Keratinocyte (primary cell): ENCODE data around the gene PDE9A. TPM values are rescaled to one million over a fixed set of nuclear protein-coding genes. Genes with fewer than 3 reads are reported as not detected.

Experiments
- DNase-seq: peaks from one replicate; pipeline ENCODE4 v3.0.0-alpha.2; 2011; ENCODE audit warnings: low read depth, missing footprints, low spot score
- FAIRE-seq: peaks from 2 replicates; lab custom pipeline; 2011; peaks lifted over from hg19 to GRCh38; lab: Jason Lieb, UNC
- H2AFZ ChIP-seq: 2 replicates; pipeline ENCODE4 v1.6.0; 2012; ENCODE audit warnings: low read length, control low read depth, inconsistent platforms; ENCODE audit not compliant: control insufficient read depth
- H3K27ac ChIP-seq: 2 replicates; pipeline ENCODE4 v1.5.1; 2011; ENCODE audit warnings: low read length; ENCODE audit not compliant: control insufficient read depth, insufficient read depth
- H3K27me3 ChIP-seq: 3 replicates; pipeline ENCODE4 v1.6.0; 2011; ENCODE audit warnings: low read length; ENCODE audit not compliant: control insufficient read depth, insufficient read depth; ENCODE audit errors: extremely low read depth
- H3K36me3 ChIP-seq, 2 experiments: 2 replicates in 1 of 2; 3 replicates in 1 of 2; pipeline ENCODE4 v1.5.1; 2011; ENCODE audit warnings: low read length in 2 of 2, mild to moderate bottlenecking in 1 of 2; ENCODE audit not compliant: control insufficient read depth in 2 of 2, insufficient read depth in 2 of 2; ENCODE audit errors: extremely low read depth in 1 of 2
- H3K4me1 ChIP-seq: 3 replicates; pipeline ENCODE4 v1.5.1; 2011; ENCODE audit warnings: low read length; ENCODE audit not compliant: control insufficient read depth, insufficient read depth; ENCODE audit errors: extremely low read depth
- H3K4me2 ChIP-seq: 3 replicates; pipeline ENCODE4 v1.6.0; 2011; ENCODE audit warnings: low read depth, low read length; ENCODE audit not compliant: control insufficient read depth, insufficient read depth; ENCODE audit errors: extremely low read depth
- H3K4me3 ChIP-seq, 3 experiments: fragments of 200-600 bp in 1 of 3; sonication (generic) in 1 of 3; 2 replicates in 2 of 3; 3 replicates in 1 of 3; pipeline ENCODE4 v1.5.1; 2011 to 2016; ENCODE audit warnings: low read length in 3 of 3, mild to moderate bottlenecking in 3 of 3, control low read depth in 2 of 3, inconsistent platforms in 1 of 3, low read depth in 1 of 3, mixed read lengths in 1 of 3, mixed run types in 1 of 3, moderate library complexity in 1 of 3; ENCODE audit not compliant: control insufficient read depth in 2 of 3, insufficient read depth in 2 of 3; ENCODE audit errors: extremely low read depth in 1 of 3
- H3K79me2 ChIP-seq: 2 replicates; pipeline ENCODE4 v1.6.0; 2012; ENCODE audit warnings: low read length; ENCODE audit not compliant: control insufficient read depth, insufficient read depth
- H3K9ac ChIP-seq: 3 replicates; pipeline ENCODE4 v1.6.0; 2011; ENCODE audit warnings: low read length; ENCODE audit not compliant: control insufficient read depth, insufficient read depth; ENCODE audit errors: extremely low read depth
- H3K9me1 ChIP-seq: 3 replicates; pipeline ENCODE4 v1.6.0; 2011; ENCODE audit warnings: low read length; ENCODE audit not compliant: control insufficient read depth, insufficient read depth; ENCODE audit errors: extremely low read depth
- H3K9me3 ChIP-seq: 2 replicates; pipeline ENCODE4 v1.5.1; 2012; ENCODE audit warnings: low read depth, low read length; ENCODE audit not compliant: control insufficient read depth
- H4K20me1 ChIP-seq: 3 replicates; pipeline ENCODE4 v1.6.0; 2011; ENCODE audit warnings: low read length; ENCODE audit not compliant: control insufficient read depth, insufficient read depth; ENCODE audit errors: extremely low read depth
- CTCF ChIP-seq, 3 experiments: IDR thresholded peaks in 1 of 3; conservative IDR thresholded peaks in 1 of 3; optimal IDR thresholded peaks in 1 of 3; 2 replicates in 2 of 3; 3 replicates in 1 of 3; pipeline versions ENCODE3 to v1.5.1; 2011; ENCODE audit warnings: low read length in 3 of 3, mild to moderate bottlenecking in 3 of 3, moderate library complexity in 2 of 3, control low read depth in 1 of 3, inconsistent platforms in 1 of 3; ENCODE audit not compliant: insufficient read depth in 2 of 3; ENCODE audit errors: extremely low read depth in 1 of 3
- EZH2 ChIP-seq: IDR thresholded peaks from one replicate; pipeline ENCODE4 v1.6.1; 2012; ENCODE audit warnings: inconsistent platforms, mild to moderate bottlenecking, low read length, moderate library complexity
- dilution Hi-C: fragments of 300-500 bp; cut with MboI; formaldehyde crosslinking; loops from one replicate; pipeline ENCODE4 v1.7.0; 2020; ENCODE audit warnings: low sequenced_read_pairs; ENCODE audit not compliant: extremely low pct_ligation_motif_present
- polyA plus RNA-seq, 5 experiments: library from polyadenylated mRNA; depleted of rRNA in 3 of 5; stranded (reverse) in 3 of 5; stranded (forward) in 1 of 5; unstranded in 1 of 5; fragments of >200 nt; gene quantifications; 1 replicate in 1 of 5; 2 replicates in 3 of 5; 3 replicates in 1 of 5; pipeline versions ENCODE4 v1.2.1 to v1.2.3, GENCODE V29; 2011 to 2012; ENCODE audit warnings: missing spikeins in 2 of 5, low read depth in 1 of 5, low replicate concordance in 1 of 5

Gene PDE9A
- polyA plus RNA-seq, 1 donor (not counting 4 experiments of a cell fraction or from before 2014, with no cell fraction given) = 0.13 TPM

GRCh38 chr21:42674351-42674940 is 21.0 kb downstream of the PDE9A start:
- no peaks in the 10 kb centered on the region for H3K9me1 ChIP-seq
- no peak overlapping the region for H3K27ac ChIP-seq
- peaks cover 22% of the 10 kb centered on the region for H3K27me3 ChIP-seq
- H2AFZ ChIP-seq = no peak overlapping the region
- TF ChIP-seq EZH2 = no peak
- TF ChIP-seq CTCF (optimal IDR thresholded peaks at IDR 0.05 in 1 of 3, IDR thresholded peaks at IDR 0.05 in 1 of 3, conservative IDR thresholded peaks at IDR 0.05 in 1 of 3; ENCODE audit: extremely low read depth in 1 of 3, insufficient read depth in 2 of 3, low read length in 3 of 3) = no peak
- H3K9ac ChIP-seq = no peak overlapping the region
- H3K4me1 ChIP-seq = no peaks in the 10 kb centered on the region
- dilution Hi-C loops = no loop called here
- DNase-seq = no peak
- H3K9me3 ChIP-seq = no peaks in the 10 kb centered on the region
- no peak overlapping the region for H3K4me3 ChIP-seq
- no peaks in the 10 kb centered on the region for H4K20me1 ChIP-seq
- no peak for FAIRE-seq
- H3K36me3 ChIP-seq = no peaks in the 10 kb centered on the region
- H3K4me2 ChIP-seq = no peak overlapping the region
- no peaks in the 10 kb centered on the region for H3K79me2 ChIP-seq

GRCh38 chr21:42675403-42675802 is 22.0 kb downstream of the PDE9A start:
- Histone ChIP-seq H3K4me1 (no peaks in the 10 kb centered on the region), H3K9ac (no peak overlapping the region), H3K9me3 (no peaks in the 10 kb centered on the region), H2AFZ (no peak overlapping the region), H3K79me2 (no peaks in the 10 kb centered on the region), H3K27ac (no peak overlapping the region), H3K27me3 (peaks cover 22% of the 10 kb centered on the region), H3K4me3 (no peak overlapping the region), H3K36me3 (no peaks in the 10 kb centered on the region), H3K4me2 (no peak overlapping the region), H4K20me1 (no peaks in the 10 kb centered on the region), H3K9me1 (no peaks in the 10 kb centered on the region)
- no peak for TF ChIP-seq EZH2
- no peak for TF ChIP-seq CTCF (optimal IDR thresholded peaks at IDR 0.05 in 1 of 3, IDR thresholded peaks at IDR 0.05 in 1 of 3, conservative IDR thresholded peaks at IDR 0.05 in 1 of 3; ENCODE audit: extremely low read depth in 1 of 3, insufficient read depth in 2 of 3, low read length in 3 of 3)
- dilution Hi-C loops = no loop called here
- DNase-seq (no peak), FAIRE-seq (no peak)
